H1 (cell line): Measurements from ENCODE around the gene PLVAP. TPM values are rescaled to one million over a fixed set of nuclear protein-coding genes. Genes with fewer than 3 reads are reported as not detected.

ENCODE experiments used
- polyA plus RNA-seq, 7 experiments: library from polyadenylated mRNA; depleted of rRNA in 3 of 7; stranded (reverse) in 5 of 7; unstranded in 2 of 7; fragments of >200 nt in 5 of 7; fragments of 200-250 nt in 2 of 7; gene quantifications; 1 replicate in 5 of 7; 2 replicates in 1 of 7; 4 replicates in 1 of 7; pipeline versions ENCODE4 v1.2.1 to v1.2.3, GENCODE V29; 2011 to 2013; ENCODE audit warnings: missing spikeins in 2 of 7, mixed read lengths in 2 of 7
- total RNA-seq: library from RNA; stranded (reverse); fragmentation: NEBNext Ultra II Directional; extraction: Animal tissue kit (Norgen Biotek cat#: 25700); gene quantifications from 2 replicates; pipeline ENCODE4 v1.2.1, GENCODE V29; 2021
- TF ChIP-seq, protein P1 (sequence below): fragments of 300-600 bp; sonication (generic); IDR thresholded peaks from 2 replicates; pipeline ENCODE4 v1.7.1; 2012; ENCODE audit warnings: low read length, moderate library complexity, mild to moderate bottlenecking, inconsistent platforms; ENCODE audit not compliant: insufficient replicate concordance

PLVAP gene
- total and polyA plus RNA-seq, 2 of the 8 experiments (the other 6 are each of a cell fraction or from before 2014, with no cell fraction given), result 0.32 TPM; not detected in 1

DNA sequence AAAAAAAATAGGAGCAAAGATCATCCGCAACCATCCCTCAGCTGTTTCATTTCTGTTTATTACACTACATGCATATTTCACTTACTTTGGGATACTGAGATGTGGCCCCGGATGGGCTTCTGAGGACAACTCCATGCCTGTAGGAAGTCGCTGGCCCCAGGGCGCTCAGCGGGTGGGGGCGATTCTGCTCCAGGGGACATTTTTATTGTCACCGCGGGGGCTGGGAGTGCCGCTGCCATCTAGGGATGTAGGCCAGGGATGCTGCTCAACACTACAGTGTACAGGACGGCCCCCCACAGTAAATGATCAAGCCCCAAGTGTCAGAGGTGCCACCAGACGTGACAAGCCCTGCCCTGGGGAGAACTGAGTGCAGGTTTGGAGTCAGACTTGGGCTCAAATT lies 34.7 kb upstream of the PLVAP start (continued):
- TF ChIP-seq, protein P1, sequence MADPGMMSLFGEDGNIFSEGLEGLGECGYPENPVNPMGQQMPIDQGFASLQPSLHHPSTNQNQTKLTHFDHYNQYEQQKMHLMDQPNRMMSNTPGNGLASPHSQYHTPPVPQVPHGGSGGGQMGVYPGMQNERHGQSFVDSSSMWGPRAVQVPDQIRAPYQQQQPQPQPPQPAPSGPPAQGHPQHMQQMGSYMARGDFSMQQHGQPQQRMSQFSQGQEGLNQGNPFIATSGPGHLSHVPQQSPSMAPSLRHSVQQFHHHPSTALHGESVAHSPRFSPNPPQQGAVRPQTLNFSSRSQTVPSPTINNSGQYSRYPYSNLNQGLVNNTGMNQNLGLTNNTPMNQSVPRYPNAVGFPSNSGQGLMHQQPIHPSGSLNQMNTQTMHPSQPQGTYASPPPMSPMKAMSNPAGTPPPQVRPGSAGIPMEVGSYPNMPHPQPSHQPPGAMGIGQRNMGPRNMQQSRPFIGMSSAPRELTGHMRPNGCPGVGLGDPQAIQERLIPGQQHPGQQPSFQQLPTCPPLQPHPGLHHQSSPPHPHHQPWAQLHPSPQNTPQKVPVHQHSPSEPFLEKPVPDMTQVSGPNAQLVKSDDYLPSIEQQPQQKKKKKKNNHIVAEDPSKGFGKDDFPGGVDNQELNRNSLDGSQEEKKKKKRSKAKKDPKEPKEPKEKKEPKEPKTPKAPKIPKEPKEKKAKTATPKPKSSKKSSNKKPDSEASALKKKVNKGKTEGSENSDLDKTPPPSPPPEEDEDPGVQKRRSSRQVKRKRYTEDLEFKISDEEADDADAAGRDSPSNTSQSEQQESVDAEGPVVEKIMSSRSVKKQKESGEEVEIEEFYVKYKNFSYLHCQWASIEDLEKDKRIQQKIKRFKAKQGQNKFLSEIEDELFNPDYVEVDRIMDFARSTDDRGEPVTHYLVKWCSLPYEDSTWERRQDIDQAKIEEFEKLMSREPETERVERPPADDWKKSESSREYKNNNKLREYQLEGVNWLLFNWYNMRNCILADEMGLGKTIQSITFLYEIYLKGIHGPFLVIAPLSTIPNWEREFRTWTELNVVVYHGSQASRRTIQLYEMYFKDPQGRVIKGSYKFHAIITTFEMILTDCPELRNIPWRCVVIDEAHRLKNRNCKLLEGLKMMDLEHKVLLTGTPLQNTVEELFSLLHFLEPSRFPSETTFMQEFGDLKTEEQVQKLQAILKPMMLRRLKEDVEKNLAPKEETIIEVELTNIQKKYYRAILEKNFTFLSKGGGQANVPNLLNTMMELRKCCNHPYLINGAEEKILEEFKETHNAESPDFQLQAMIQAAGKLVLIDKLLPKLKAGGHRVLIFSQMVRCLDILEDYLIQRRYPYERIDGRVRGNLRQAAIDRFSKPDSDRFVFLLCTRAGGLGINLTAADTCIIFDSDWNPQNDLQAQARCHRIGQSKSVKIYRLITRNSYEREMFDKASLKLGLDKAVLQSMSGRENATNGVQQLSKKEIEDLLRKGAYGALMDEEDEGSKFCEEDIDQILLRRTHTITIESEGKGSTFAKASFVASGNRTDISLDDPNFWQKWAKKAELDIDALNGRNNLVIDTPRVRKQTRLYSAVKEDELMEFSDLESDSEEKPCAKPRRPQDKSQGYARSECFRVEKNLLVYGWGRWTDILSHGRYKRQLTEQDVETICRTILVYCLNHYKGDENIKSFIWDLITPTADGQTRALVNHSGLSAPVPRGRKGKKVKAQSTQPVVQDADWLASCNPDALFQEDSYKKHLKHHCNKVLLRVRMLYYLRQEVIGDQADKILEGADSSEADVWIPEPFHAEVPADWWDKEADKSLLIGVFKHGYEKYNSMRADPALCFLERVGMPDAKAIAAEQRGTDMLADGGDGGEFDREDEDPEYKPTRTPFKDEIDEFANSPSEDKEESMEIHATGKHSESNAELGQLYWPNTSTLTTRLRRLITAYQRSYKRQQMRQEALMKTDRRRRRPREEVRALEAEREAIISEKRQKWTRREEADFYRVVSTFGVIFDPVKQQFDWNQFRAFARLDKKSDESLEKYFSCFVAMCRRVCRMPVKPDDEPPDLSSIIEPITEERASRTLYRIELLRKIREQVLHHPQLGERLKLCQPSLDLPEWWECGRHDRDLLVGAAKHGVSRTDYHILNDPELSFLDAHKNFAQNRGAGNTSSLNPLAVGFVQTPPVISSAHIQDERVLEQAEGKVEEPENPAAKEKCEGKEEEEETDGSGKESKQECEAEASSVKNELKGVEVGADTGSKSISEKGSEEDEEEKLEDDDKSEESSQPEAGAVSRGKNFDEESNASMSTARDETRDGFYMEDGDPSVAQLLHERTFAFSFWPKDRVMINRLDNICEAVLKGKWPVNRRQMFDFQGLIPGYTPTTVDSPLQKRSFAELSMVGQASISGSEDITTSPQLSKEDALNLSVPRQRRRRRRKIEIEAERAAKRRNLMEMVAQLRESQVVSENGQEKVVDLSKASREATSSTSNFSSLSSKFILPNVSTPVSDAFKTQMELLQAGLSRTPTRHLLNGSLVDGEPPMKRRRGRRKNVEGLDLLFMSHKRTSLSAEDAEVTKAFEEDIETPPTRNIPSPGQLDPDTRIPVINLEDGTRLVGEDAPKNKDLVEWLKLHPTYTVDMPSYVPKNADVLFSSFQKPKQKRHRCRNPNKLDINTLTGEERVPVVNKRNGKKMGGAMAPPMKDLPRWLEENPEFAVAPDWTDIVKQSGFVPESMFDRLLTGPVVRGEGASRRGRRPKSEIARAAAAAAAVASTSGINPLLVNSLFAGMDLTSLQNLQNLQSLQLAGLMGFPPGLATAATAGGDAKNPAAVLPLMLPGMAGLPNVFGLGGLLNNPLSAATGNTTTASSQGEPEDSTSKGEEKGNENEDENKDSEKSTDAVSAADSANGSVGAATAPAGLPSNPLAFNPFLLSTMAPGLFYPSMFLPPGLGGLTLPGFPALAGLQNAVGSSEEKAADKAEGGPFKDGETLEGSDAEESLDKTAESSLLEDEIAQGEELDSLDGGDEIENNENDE, result no peak
- TF ChIP-seq, all 59 proteins: peak for 0
